IPS-15b (cell line): ENCODE measurements around the gene HNF1A.
A peak's percentile ranks its signal among the peaks of the same experiment; 100 is the strongest.

Experiments
- H3K27me3 ChIP-seq: one replicate; pipeline ENCODE4 v1.6.1; 2013; ENCODE audit warnings: low read length; ENCODE audit not compliant: control insufficient read depth, insufficient read depth
- H3K36me3 ChIP-seq: one replicate; pipeline ENCODE4 v1.6.1; 2013; ENCODE audit warnings: low read length; ENCODE audit not compliant: control insufficient read depth, insufficient read depth
- H3K4me1 ChIP-seq: one replicate; pipeline ENCODE4 v1.6.1; 2013; ENCODE audit warnings: mild to moderate bottlenecking, low read length; ENCODE audit not compliant: control insufficient read depth, insufficient read depth
- H3K4me3 ChIP-seq: one replicate; pipeline ENCODE4 v1.5.1; 2013; ENCODE audit warnings: low read depth, low read length
- H3K9ac ChIP-seq: one replicate; pipeline ENCODE4 v1.6.1; 2013; ENCODE audit warnings: low read depth, mild to moderate bottlenecking, low read length
- H3K9me3 ChIP-seq: one replicate; pipeline ENCODE4 v1.6.1; 2013; ENCODE audit warnings: mild to moderate bottlenecking, low read length; ENCODE audit not compliant: control insufficient read depth, insufficient read depth

HNF1A gene

DNA sequence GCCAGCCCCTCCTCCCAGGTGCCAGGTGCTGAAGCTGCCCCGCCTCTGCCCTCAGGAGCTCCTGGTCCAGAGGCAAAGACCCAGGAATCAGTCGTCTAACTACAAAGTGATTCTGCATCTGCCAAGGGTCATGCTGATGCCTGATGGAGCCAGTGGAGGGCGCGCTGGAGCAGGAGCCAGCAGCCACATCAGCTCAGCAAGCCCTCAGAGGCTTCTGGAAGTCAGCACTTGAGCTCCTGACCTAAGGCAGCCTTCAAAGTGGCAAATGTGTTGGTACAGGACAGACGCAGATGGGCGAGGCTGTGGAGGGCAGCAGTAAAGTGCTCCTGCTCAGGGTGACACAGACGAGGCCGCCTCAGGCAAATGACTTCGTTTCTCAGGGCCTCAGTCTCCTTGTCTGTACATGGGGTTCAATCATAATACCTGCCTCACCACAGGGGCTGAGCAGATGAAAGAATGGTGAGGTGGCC, 27.0 kb downstream of the HNF1A start:
- Histone ChIP-seq H3K27me3 (no peaks in the 10 kb centered on the region), H3K9me3 (no peaks in the 10 kb centered on the region), H3K36me3 (peaks cover 44% of the 10 kb centered on the region), H3K4me1 (no peaks in the 10 kb centered on the region), H3K4me3 (no peak overlapping the region), H3K9ac (no peak overlapping the region)

- H3K4me1 ChIP-seq = no peaks in the 10 kb centered on the region
- H3K4me3 ChIP-seq = no peak overlapping the region
- H3K36me3 ChIP-seq = peaks cover 35% of the 10 kb centered on the region
- no peak overlapping the region for H3K9ac ChIP-seq
- H3K27me3 ChIP-seq = no peaks in the 10 kb centered on the region
- no peaks in the 10 kb centered on the region for H3K9me3 ChIP-seq
Observed at GRCh38 chr12:121008347-121009098, 30.2 kb downstream of the HNF1A start.

GRCh38 chr12:121009741-121010140, 31.4 kb downstream of the HNF1A start:
- H3K27me3 ChIP-seq = no peaks in the 10 kb centered on the region
- H3K9me3 ChIP-seq = no peaks in the 10 kb centered on the region
- peaks cover 25% of the 10 kb centered on the region for H3K36me3 ChIP-seq
- no peak overlapping the region for H3K9ac ChIP-seq
- H3K4me1 ChIP-seq = no peaks in the 10 kb centered on the region
- no peak overlapping the region for H3K4me3 ChIP-seq

DNA sequence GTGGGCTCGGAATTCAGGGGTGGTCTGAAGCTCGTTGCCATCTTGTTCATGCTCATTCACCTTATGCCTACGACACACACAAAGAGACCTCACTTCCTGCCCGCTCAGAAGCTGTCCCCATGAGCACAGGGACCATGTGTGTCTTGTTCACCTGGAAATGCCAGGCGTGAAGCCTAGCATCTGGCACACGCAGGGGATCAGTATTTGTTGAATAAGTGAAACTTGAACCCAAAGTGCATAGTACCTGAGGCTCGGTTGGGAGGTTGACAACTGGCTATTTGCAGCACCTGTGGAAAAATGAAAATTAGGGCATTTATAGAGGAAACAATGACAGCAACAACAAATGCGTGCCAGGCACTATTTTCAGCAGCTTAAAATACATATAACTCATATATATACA, 32.5 kb downstream of the HNF1A start:
- H3K27me3 ChIP-seq = no peaks in the 10 kb centered on the region
- H3K9me3 ChIP-seq = no peaks in the 10 kb centered on the region
- peaks cover 25% of the 10 kb centered on the region for H3K36me3 ChIP-seq
- H3K4me1 ChIP-seq = no peaks in the 10 kb centered on the region
- no peak overlapping the region for H3K4me3 ChIP-seq
- no peak overlapping the region for H3K9ac ChIP-seq

DNA sequence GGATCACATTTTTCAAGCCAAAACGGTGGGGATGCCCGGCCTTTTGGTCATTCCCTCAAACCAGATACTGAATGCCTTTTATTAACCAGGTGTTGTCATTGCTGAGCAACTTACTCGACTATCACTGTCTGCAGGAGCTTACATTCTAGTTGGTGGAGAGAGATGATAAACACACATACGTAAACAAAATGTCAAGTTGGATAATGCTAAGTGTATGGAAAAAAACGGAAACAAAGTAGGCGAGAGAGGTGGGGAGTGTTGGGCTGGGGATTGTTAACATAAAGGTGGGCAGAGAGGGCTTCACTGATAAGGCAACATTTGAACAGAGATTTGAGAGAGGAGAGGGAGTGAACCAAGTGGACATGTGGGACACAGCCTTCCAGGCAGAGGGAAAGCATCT, 33.5 kb downstream of the HNF1A start:
- Histone ChIP-seq H3K4me1 (no peaks in the 10 kb centered on the region), H3K9ac (no peak overlapping the region), H3K27me3 (no peaks in the 10 kb centered on the region), H3K9me3 (no peaks in the 10 kb centered on the region), H3K36me3 (peaks cover 28% of the 10 kb centered on the region), H3K4me3 (no peak overlapping the region)

DNA sequence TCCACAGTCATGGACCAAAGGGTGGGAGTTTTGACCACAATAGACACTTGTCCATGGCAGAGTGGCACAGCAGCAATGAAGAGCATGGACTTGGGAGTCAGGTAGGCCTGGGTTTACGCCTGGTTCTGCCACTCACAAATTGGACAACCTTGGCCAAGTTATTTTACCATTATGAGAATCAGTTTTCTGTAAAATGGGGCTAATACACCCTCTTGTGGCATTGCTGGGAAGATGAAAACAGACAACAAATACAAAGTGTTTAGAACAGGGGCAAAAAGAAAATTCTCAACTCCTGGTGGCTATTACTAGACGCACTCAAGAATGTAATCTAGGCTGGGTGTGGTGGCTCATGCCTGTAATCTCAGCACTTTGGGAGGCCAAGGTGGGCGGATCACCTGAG, 35.4 kb downstream of the HNF1A start:
- Histone ChIP-seq H3K4me1 (no peaks in the 10 kb centered on the region), H3K9ac (no peak overlapping the region), H3K4me3 (no peak overlapping the region), H3K27me3 (no peaks in the 10 kb centered on the region), H3K36me3 (peaks cover 16% of the 10 kb centered on the region), H3K9me3 (no peaks in the 10 kb centered on the region)

DNA sequence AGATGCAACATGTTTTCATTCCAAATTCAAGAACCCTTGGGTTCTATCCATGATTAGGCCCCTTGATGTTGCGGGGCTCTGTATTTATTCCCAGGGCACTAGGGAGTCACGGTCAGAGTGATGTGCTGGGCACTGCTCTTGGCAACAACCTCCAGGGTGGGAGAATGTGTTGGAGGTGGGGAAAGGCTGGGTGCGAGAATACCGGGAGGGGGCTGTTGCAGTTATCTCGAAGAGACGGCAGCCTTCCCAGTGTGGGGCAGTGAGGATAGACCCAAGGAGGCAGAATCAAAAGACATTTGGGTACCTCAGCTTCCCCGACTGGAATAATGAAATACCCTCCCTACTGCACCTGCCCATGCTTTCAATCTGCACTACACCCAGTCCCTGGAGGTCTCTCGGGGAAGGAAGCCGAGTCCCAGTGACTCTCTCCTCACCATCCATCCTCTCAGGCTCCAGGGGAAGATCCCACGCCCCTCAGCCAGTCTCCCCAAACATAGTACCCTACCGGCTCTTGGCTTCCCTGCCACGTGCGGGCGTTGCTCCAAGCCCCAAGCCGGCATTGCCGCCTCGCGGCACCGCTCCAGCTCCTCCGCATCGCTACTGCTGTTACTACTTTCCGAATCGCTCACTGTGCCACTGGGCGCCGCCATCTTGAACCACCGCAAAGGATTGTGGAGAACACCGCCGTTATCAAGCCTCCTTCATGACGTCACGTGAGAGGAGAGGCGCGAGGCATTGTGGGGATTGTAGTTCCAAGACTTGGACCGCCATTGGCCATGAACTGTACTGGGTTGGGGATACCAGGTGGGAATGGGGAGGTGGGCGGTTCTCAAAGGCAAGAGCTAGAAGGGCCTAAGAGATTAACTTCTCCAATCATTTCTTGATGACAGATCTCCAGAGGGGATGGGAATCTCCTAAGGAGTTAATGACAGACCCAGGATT, 37.8 kb downstream of the HNF1A start, which contains the start of gene C12orf43:
Gene C12orf43, minus strand, starts transcription at position 663 of the 942 bp plus-strand sequence. Its CDS starts 13 bp downstream, at position 650.
- H3K9me3 ChIP-seq = no peaks in the 10 kb centered on the region
- H3K4me3 ChIP-seq = peak within 1 kb of the TSS; percentile 99
- H3K4me1 ChIP-seq = no peaks in the 10 kb centered on the region
- peak within 1 kb of the TSS; percentile 93 for H3K9ac ChIP-seq
- no peaks in the 10 kb centered on the region for H3K27me3 ChIP-seq
- peaks cover 3% of the 10 kb centered on the region for H3K36me3 ChIP-seq

DNA sequence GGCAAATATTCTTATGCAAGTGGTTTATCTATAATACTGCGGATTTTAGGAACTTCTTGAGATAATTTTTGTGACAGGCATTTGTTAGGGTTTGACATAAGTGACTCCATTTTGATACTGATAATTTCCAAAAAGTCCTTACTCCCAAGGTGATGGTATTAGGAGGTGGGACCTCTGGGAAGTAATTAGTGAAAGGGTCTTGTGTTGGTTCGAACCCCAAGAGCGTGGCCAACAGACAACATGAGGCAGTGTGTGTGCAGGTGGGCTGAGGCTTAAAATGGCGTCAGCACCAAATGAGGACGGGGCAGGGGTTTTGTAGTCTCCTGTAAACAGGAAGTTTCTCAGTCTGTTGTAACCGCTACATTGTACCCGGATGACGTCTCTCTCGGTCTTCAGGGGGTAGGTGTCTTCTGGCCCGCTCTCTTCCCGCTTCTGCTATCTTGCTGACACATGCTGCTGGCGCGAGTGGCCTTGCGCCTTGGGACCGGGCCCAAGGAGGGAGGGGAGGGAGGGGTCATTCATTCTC, 39.7 kb downstream of the HNF1A start:
- no peak overlapping the region for H3K9ac ChIP-seq
- H3K4me1 ChIP-seq = no peaks in the 10 kb centered on the region
- peaks cover 3% of the 10 kb centered on the region for H3K36me3 ChIP-seq
- H3K9me3 ChIP-seq = no peaks in the 10 kb centered on the region
- no peaks in the 10 kb centered on the region for H3K27me3 ChIP-seq
- H3K4me3 ChIP-seq = no peak overlapping the region

- Histone ChIP-seq H3K4me1 (no peaks in the 10 kb centered on the region), H3K9me3 (no peaks in the 10 kb centered on the region), H3K4me3 (no peak overlapping the region), H3K36me3 (peaks cover 3% of the 10 kb centered on the region), H3K27me3 (no peaks in the 10 kb centered on the region), H3K9ac (no peak overlapping the region)
Observed at GRCh38 chr12:121018860-121019617, 40.7 kb downstream of the HNF1A start.

DNA sequence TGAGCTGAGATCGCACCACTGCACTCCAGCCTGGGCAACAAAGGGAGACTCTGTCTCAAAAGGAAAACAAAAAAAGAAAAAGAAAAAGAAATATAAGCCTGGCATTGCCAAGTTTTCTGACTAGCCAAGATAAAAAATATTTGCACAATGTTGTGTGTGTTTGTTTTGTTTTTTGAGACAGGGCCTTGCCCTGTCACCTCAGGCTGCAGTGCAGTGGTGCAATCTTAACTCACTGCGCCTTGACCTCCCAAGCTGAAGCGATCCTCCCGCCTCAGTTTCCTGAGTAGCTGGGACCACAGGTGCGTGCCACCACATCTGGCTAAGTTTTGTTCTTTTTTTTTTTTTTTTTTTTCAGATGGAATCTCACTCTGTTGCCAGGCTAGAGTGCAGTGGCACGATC, 43.4 kb downstream of the HNF1A start:
- H3K4me3 ChIP-seq = no peak overlapping the region
- H3K9ac ChIP-seq = no peak overlapping the region
- no peaks in the 10 kb centered on the region for H3K9me3 ChIP-seq
- H3K27me3 ChIP-seq = no peaks in the 10 kb centered on the region
- no peaks in the 10 kb centered on the region for H3K4me1 ChIP-seq
- no peaks in the 10 kb centered on the region for H3K36me3 ChIP-seq

- H3K27me3 ChIP-seq = no peaks in the 10 kb centered on the region
- no peaks in the 10 kb centered on the region for H3K36me3 ChIP-seq
- H3K9me3 ChIP-seq = no peaks in the 10 kb centered on the region
- no peak overlapping the region for H3K4me3 ChIP-seq
- no peaks in the 10 kb centered on the region for H3K4me1 ChIP-seq
- H3K9ac ChIP-seq = no peak overlapping the region
Observed at GRCh38 chr12:121022713-121023112, 44.4 kb downstream of the HNF1A start.
